KMS-11 (cell line): Measurements from ENCODE around the gene PPP4R2.

Experiments used
- H2AFZ ChIP-seq: fragments of 200-600 bp; sonication (generic); 2 replicates; pipeline ENCODE4 v1.6.1; 2016; ENCODE audit warnings: antibody characterized with exemption, mixed run types, low read depth
- H3K27ac ChIP-seq: fragments of 200-600 bp; sonication (generic); 2 replicates; pipeline ENCODE4 v1.6.1; 2016; ENCODE audit warnings: mild to moderate bottlenecking, mixed run types
- H3K27me3 ChIP-seq: fragments of 200-600 bp; sonication (generic); 2 replicates; pipeline ENCODE4 v1.6.1; 2017; ENCODE audit warnings: mild to moderate bottlenecking, low read depth, mixed run types, moderate library complexity; ENCODE audit not compliant: insufficient read depth
- H3K36me3 ChIP-seq: fragments of 200-600 bp; sonication (generic); 2 replicates; pipeline ENCODE4 v1.6.1; 2017; ENCODE audit warnings: mild to moderate bottlenecking, mixed run types; ENCODE audit not compliant: insufficient read depth
- H3K4me1 ChIP-seq: fragments of 200-600 bp; sonication (generic); 2 replicates; pipeline ENCODE4 v1.6.1; 2016; ENCODE audit warnings: mild to moderate bottlenecking, low read depth, mixed run types; ENCODE audit not compliant: poor library complexity, severe bottlenecking
- H3K4me2 ChIP-seq: fragments of 200-600 bp; sonication (generic); 2 replicates; pipeline ENCODE4 v1.7.0; 2016; ENCODE audit warnings: mild to moderate bottlenecking, mixed run types
- H3K4me3 ChIP-seq: fragments of 200-600 bp; sonication (generic); IDR thresholded peaks from 2 replicates; pipeline ENCODE4 v1.6.1; 2017; ENCODE audit warnings: low read depth, low read length, mixed read lengths; ENCODE audit not compliant: insufficient read depth
- H3K79me2 ChIP-seq: fragments of 200-600 bp; sonication (generic); 2 replicates; pipeline ENCODE4 v1.6.1; 2016; ENCODE audit warnings: low read depth, mixed run types; ENCODE audit not compliant: insufficient read depth
- H3K9ac ChIP-seq: fragments of 200-600 bp; sonication (generic); 2 replicates; pipeline ENCODE4 v1.6.1; 2016; ENCODE audit warnings: mild to moderate bottlenecking, mixed run types
- H4K20me1 ChIP-seq: fragments of 200-600 bp; sonication (generic); 2 replicates; pipeline ENCODE4 v1.6.1; 2016; ENCODE audit warnings: mild to moderate bottlenecking, mixed run types; ENCODE audit not compliant: insufficient read depth
- TF ChIP-seq, protein P1 (sequence below): fragments of 200-600 bp; sonication (generic); conservative IDR thresholded peaks from 2 replicates; pipeline ENCODE4 v1.6.1; 2017; ENCODE audit warnings: low read depth, mild to moderate bottlenecking, antibody characterized with exemption, low read length, moderate library complexity, mixed read lengths

The PPP4R2 gene

DNA sequence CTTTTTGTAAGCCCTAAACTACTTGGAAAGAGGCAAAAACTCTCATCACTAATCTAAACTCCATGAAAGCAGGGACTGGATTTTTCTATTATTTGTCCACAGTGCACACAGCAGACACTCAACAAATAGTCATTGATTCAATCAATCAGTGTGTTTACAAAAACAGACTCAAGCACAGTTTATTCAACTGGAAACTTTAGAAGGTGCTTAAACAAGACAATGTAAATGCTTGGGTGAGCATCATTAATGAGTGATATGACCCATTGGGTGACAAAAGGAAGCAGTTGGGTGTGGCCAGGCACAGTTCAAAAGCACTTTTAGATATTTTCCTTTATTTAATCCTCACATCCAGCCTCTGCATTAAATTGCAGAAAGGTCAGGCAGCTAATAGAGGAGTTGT lies 32.0 kb upstream of the PPP4R2 start:
- Histone ChIP-seq H3K79me2 (no peaks in the 10 kb centered on the region), H3K27me3 (no peaks in the 10 kb centered on the region), H3K9ac (no peak overlapping the region), H2AFZ (no peak overlapping the region), H3K27ac (no peak overlapping the region), H3K36me3 (no peaks in the 10 kb centered on the region), H4K20me1 (no peaks in the 10 kb centered on the region), H3K4me2 (no peak overlapping the region), H3K4me1 (peaks cover 4% of the 10 kb centered on the region), H3K4me3 (no peak overlapping the region)
- TF ChIP-seq, protein P1, sequence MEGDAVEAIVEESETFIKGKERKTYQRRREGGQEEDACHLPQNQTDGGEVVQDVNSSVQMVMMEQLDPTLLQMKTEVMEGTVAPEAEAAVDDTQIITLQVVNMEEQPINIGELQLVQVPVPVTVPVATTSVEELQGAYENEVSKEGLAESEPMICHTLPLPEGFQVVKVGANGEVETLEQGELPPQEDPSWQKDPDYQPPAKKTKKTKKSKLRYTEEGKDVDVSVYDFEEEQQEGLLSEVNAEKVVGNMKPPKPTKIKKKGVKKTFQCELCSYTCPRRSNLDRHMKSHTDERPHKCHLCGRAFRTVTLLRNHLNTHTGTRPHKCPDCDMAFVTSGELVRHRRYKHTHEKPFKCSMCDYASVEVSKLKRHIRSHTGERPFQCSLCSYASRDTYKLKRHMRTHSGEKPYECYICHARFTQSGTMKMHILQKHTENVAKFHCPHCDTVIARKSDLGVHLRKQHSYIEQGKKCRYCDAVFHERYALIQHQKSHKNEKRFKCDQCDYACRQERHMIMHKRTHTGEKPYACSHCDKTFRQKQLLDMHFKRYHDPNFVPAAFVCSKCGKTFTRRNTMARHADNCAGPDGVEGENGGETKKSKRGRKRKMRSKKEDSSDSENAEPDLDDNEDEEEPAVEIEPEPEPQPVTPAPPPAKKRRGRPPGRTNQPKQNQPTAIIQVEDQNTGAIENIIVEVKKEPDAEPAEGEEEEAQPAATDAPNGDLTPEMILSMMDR: no peak

- H3K79me2 ChIP-seq: no peaks in the 10 kb centered on the region
- H3K9ac ChIP-seq: no peak overlapping the region
- H3K4me1 ChIP-seq: no peaks in the 10 kb centered on the region
- no peaks in the 10 kb centered on the region for H4K20me1 ChIP-seq
- H3K4me3 ChIP-seq: no peak overlapping the region
- H3K4me2 ChIP-seq: no peak overlapping the region
- TF ChIP-seq, protein P1: no peak
- no peaks in the 10 kb centered on the region for H3K27me3 ChIP-seq
- H3K36me3 ChIP-seq: no peaks in the 10 kb centered on the region
- H2AFZ ChIP-seq: no peak overlapping the region
- H3K27ac ChIP-seq: no peak overlapping the region
Measured at GRCh38 chr3:72968266-72968664, 28.3 kb upstream of the PPP4R2 start.

- Histone ChIP-seq H3K27ac (no peak overlapping the region), H3K4me3 (no peak overlapping the region), H3K27me3 (no peaks in the 10 kb centered on the region), H4K20me1 (no peaks in the 10 kb centered on the region), H2AFZ (no peak overlapping the region), H3K9ac (no peak overlapping the region), H3K36me3 (no peaks in the 10 kb centered on the region), H3K4me1 (no peaks in the 10 kb centered on the region), H3K79me2 (no peaks in the 10 kb centered on the region), H3K4me2 (no peak overlapping the region)
- TF ChIP-seq, protein P1: no peak
Measured at GRCh38 chr3:72969766-72970165, 26.8 kb upstream of the PPP4R2 start.

DNA sequence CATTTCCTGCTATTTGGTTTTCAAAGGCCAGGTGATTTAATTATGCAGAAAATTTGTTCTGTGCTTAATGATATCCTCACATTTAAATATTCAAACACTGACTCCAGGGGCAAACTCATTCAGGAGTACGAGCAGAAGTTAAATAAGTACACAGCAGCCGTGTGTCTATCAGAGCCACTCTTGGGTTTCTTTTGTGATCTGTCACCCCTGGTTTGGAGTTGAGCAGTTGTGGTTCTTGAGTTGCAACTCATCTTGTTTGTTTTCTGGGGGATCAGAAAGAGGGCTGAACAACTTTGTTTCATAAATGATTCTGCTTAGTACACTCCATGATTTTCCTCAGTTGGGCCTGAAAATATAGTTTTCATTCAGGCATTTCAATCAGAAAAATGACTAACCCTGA lies 25.7 kb upstream of the PPP4R2 start:
- H3K4me1 ChIP-seq: no peaks in the 10 kb centered on the region
- no peaks in the 10 kb centered on the region for H3K27me3 ChIP-seq
- H4K20me1 ChIP-seq: no peaks in the 10 kb centered on the region
- no peaks in the 10 kb centered on the region for H3K79me2 ChIP-seq
- no peak overlapping the region for H2AFZ ChIP-seq
- no peaks in the 10 kb centered on the region for H3K36me3 ChIP-seq
- TF ChIP-seq, protein P1: no peak
- H3K4me3 ChIP-seq: no peak overlapping the region
- no peak overlapping the region for H3K9ac ChIP-seq
- no peak overlapping the region for H3K27ac ChIP-seq
- no peak overlapping the region for H3K4me2 ChIP-seq

DNA sequence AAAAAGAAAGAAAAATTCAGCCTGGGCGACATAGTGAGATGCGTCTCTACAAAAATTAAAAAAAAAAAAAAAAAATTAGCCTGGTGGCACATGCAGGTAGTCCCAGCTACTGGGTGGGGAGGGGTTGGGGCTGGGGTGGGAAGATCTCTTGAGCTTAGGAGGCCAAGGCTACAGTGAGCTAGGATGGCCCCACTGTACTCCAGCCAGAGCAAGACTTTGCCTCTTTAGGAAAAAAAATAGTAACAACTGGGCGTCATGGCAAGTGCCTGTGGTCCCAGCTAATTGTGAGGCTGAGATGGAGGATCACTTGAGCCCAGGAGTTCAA lies 23.9 kb upstream of the PPP4R2 start:
- Histone ChIP-seq H2AFZ (no peak overlapping the region), H3K27me3 (no peaks in the 10 kb centered on the region), H3K27ac (no peak overlapping the region), H3K9ac (no peak overlapping the region), H3K36me3 (no peaks in the 10 kb centered on the region), H4K20me1 (no peaks in the 10 kb centered on the region), H3K4me1 (peaks cover 12% of the 10 kb centered on the region), H3K4me3 (no peak overlapping the region), H3K4me2 (no peak overlapping the region), H3K79me2 (no peaks in the 10 kb centered on the region)
- TF ChIP-seq, protein P1: no peak
